ENCODE results near the gene KSR1.
"Not testable (repeated sequence)": the region's sequence is repeated elsewhere in the genome, so short reads cannot be mapped to it uniquely, and the experiment has no call there.

The KSR1 gene

DNA sequence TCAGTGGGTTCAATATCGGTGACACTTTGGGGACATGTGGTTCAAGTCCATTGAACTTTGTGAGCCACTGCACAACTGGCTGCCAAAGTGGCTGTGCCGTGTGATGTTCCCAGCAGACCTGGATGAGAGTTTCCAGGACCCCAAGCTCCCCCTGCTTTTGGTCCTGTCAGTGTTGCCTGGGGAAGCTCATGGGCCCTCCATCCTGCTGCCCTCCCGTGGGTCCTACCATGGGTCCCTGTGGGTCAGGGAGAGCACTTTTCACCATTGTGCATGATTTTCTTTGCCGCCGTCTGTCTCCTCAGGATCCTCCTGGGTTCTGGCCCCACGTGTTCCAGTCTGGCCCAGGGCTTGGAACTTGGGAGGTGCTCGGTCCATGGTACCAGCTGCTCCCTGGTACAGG, 212.9 kb downstream of the KSR1 start:
- no peak for DNase-seq

DNA sequence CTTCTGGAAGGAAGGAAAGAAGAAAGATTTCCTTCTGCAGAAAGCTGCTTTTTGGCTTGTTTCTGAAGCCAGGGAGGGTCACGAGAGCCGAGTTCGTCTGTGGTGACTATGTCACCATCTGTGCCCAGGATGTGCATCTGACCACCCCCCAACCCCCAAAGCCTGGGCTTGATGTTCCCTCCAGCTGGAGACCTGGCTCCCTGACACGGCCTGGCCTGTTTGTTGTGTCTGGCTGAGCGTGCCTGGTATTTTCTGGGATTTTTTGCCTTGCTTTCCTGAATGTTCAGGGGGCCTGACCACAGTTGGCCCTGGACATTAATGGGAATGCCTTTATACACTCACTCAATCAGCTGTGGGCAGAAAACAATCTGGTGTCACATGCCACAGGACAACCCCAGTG, 213.6 kb downstream of the KSR1 start:
- DNase-seq: no peak

- no peak for DNase-seq
Observed at GRCh38 chr17:27670791-27671590, 214.7 kb downstream of the KSR1 start.

- no peak for DNase-seq
Observed at GRCh38 chr17:27671591-27671910, 215.3 kb downstream of the KSR1 start.

GRCh38 chr17:27671977-27672480, 215.8 kb downstream of the KSR1 start:
- not testable (repeated sequence) for DNase-seq

DNA sequence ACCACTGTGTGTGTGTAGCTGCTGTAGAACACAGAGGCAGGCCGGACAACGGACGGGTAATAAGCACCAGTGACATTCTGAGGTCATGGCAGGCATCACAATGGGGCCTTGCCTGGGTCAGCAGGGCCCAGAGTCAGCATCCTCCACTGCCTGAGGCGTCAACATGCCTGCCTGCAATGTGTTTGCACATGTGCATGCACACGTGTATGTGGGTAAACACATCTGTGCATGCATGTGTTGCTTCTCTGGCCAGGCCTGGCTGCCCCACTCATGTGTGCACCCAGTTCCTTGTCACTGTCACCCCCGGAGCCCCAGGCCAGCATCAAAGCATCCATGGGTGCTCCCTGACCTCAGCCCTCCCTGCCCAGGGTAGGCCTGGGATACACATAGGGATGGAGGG, 218.1 kb downstream of the KSR1 start:
- DNase-seq: no peak

All from stimulated activated CD4-positive, alpha-beta T cell treated with anti-CD3 and anti-CD28 coated beads, Interleukin-4, amount 100 ng/mL, for 1 hour (primary cell).